ENCODE results near the gene SMYD3. TPM values are rescaled to one million over a fixed set of nuclear protein-coding genes. Genes with fewer than 3 reads are reported as not detected.

The SMYD3 gene
- total and polyA plus RNA-seq, 2 donors (not counting 3 experiments of a cell fraction or from before 2014, with no cell fraction given), result 16.0 to 32.1 TPM

- H3K36me3 ChIP-seq (ENCODE audit: control insufficient read depth in 2 of 2, extremely low read depth in 1 of 2, insufficient read depth in 2 of 2, low read length in 2 of 2), result no peaks in the 10 kb centered on the region
- H3K4me3 ChIP-seq (replicated peaks in 1 of 3; ENCODE audit: insufficient read depth in 1 of 3, low read depth in 1 of 3, low read length in 3 of 3), result no peak overlapping the region
- dilution Hi-C loops (cut with MboI; ENCODE audit: extremely low pct_ligation_motif_present, low sequenced_read_pairs), result no loop called here
- no peaks in the 10 kb centered on the region for H3K9me3 ChIP-seq (replicated peaks; ENCODE audit: control insufficient read depth, insufficient read depth, low read length)
- no peak for TF ChIP-seq GATA2 (IDR thresholded peaks at IDR 0.05; ENCODE audit: insufficient read depth, insufficient read length, low read depth, low read length)
- no peak for TF ChIP-seq POLR2AphosphoS5 (IDR thresholded peaks at IDR 0.05; ENCODE audit: insufficient read depth, low read depth, low read length)
- TF ChIP-seq FOS (IDR thresholded peaks at IDR 0.05; ENCODE audit: borderline replicate concordance, insufficient read depth, low read length), result no peak
- H4K20me1 ChIP-seq (replicated peaks; ENCODE audit: control insufficient read depth, extremely low read depth, insufficient read depth, low read length), result no peaks in the 10 kb centered on the region
- no peaks in the 10 kb centered on the region for H3K27me3 ChIP-seq (ENCODE audit: control insufficient read depth in 2 of 2, insufficient read depth in 2 of 2, low read length in 2 of 2)
- no peak overlapping the region for H3K27ac ChIP-seq (ENCODE audit: insufficient read depth, low read depth, low read length)
- intact Hi-C loops (cut with micrococcal nuclease), result no loop called here
- no peak overlapping the region for H2AFZ ChIP-seq (ENCODE audit: low read depth, low read length)
- CTCF ChIA-PET, result interaction anchor here (1.4 kb wide), 1 partner anchor 955 kb away, joined by 5 read pairs; no protein-coding TSS in a partner anchor
- peaks cover 3% of the 10 kb centered on the region for H3K4me1 ChIP-seq (ENCODE audit: control insufficient read depth, extremely low read depth, insufficient read depth, low read length)
- no peak overlapping the region for H3K9ac ChIP-seq (replicated peaks; ENCODE audit: extremely low read depth, insufficient read depth, low read length)
- no peaks in the 10 kb centered on the region for H3K79me2 ChIP-seq (ENCODE audit: control insufficient read depth, insufficient read depth, low read length)
- FAIRE-seq, result no peak
- H3K4me2 ChIP-seq (ENCODE audit: insufficient read depth, low read length), result no peak overlapping the region
- BruUV-seq (replicated peaks), result no TSS peak
- no peak for DNase-seq (ENCODE audit: low read depth, low spot score)
- no peaks in the 10 kb centered on the region for H3K9me1 ChIP-seq (replicated peaks; ENCODE audit: control insufficient read depth, extremely low read depth, insufficient read depth, low read length)
- POLR2A ChIA-PET, result no interaction called here
Observed at GRCh38 chr1:246108278-246108925, 398.7 kb downstream of the SMYD3 start.

GRCh38 chr1:246107516-246108277, 399.4 kb downstream of the SMYD3 start:
- no peak overlapping the region for H3K9ac ChIP-seq (replicated peaks; ENCODE audit: extremely low read depth, insufficient read depth, low read length)
- no TSS peak for BruUV-seq (replicated peaks)
- no peak overlapping the region for H3K4me2 ChIP-seq (ENCODE audit: insufficient read depth, low read length)
- dilution Hi-C loops (cut with MboI; ENCODE audit: extremely low pct_ligation_motif_present, low sequenced_read_pairs), result no loop called here
- H3K27ac ChIP-seq (ENCODE audit: insufficient read depth, low read depth, low read length), result no peak overlapping the region
- H3K79me2 ChIP-seq (ENCODE audit: control insufficient read depth, insufficient read depth, low read length), result no peaks in the 10 kb centered on the region
- intact Hi-C loops (cut with micrococcal nuclease), result no loop called here
- H3K4me1 ChIP-seq (ENCODE audit: control insufficient read depth, extremely low read depth, insufficient read depth, low read length), result no peaks in the 10 kb centered on the region
- FAIRE-seq (no peak), DNase-seq (ENCODE audit: low read depth, low spot score) (peak; percentile 30)
- no peak overlapping the region for H2AFZ ChIP-seq (ENCODE audit: low read depth, low read length)
- no peak overlapping the region for H3K4me3 ChIP-seq (replicated peaks in 1 of 3; ENCODE audit: insufficient read depth in 1 of 3, low read depth in 1 of 3, low read length in 3 of 3)
- POLR2A ChIA-PET, result no interaction called here
- CTCF ChIA-PET, result interaction anchor here (0.6 kb wide), 1 partner anchor 9 kb away, joined by 3 read pairs; no protein-coding TSS in a partner anchor
- H3K9me3 ChIP-seq (replicated peaks; ENCODE audit: control insufficient read depth, insufficient read depth, low read length), result no peaks in the 10 kb centered on the region
- no peaks in the 10 kb centered on the region for H3K27me3 ChIP-seq (ENCODE audit: control insufficient read depth in 2 of 2, insufficient read depth in 2 of 2, low read length in 2 of 2)
- H4K20me1 ChIP-seq (replicated peaks; ENCODE audit: control insufficient read depth, extremely low read depth, insufficient read depth, low read length), result no peaks in the 10 kb centered on the region
- no peaks in the 10 kb centered on the region for H3K9me1 ChIP-seq (replicated peaks; ENCODE audit: control insufficient read depth, extremely low read depth, insufficient read depth, low read length)
- no peaks in the 10 kb centered on the region for H3K36me3 ChIP-seq (ENCODE audit: control insufficient read depth in 2 of 2, extremely low read depth in 1 of 2, insufficient read depth in 2 of 2, low read length in 2 of 2)
- TF ChIP-seq POLR2A (IDR thresholded peaks at IDR 0.05; ENCODE audit: low read depth, low read length), result no peak
- TF ChIP-seq CTCF (IDR thresholded peaks at IDR 0.05; ENCODE audit: extremely low read depth in 1 of 2, insufficient read depth in 1 of 2, low read depth in 1 of 2, low read length in 2 of 2), result no peak
- TF ChIP-seq MAX (IDR thresholded peaks at IDR 0.05; ENCODE audit: insufficient read depth, insufficient read length), result no peak
- TF ChIP-seq MYC (IDR thresholded peaks at IDR 0.05; ENCODE audit: low read depth, low read length), result no peak
- TF ChIP-seq GATA2 (IDR thresholded peaks at IDR 0.05; ENCODE audit: insufficient read depth, insufficient read length, low read depth, low read length), result no peak
- TF ChIP-seq FOS (IDR thresholded peaks at IDR 0.05; ENCODE audit: borderline replicate concordance, insufficient read depth, low read length), result no peak
- TF ChIP-seq JUN (IDR thresholded peaks at IDR 0.05; ENCODE audit: borderline replicate concordance, insufficient read depth, insufficient read length, low read depth), result no peak
- TF ChIP-seq POLR2AphosphoS5 (IDR thresholded peaks at IDR 0.05; ENCODE audit: insufficient read depth, low read depth, low read length), result no peak
- no peak for TF ChIP-seq EZH2 (IDR thresholded peaks at IDR 0.05; ENCODE audit: borderline replicate concordance, low read depth, low read length, severe bottlenecking)
